Neuronal stem cell (in vitro differentiated cells): ENCODE measurements around the gene FGFR2.

Experiments
- DNase-seq: peaks from one replicate; pipeline ENCODE4 v3.0.0-alpha.2; 2013; ENCODE audit warnings: low spot score
- H2AFZ ChIP-seq: one replicate; pipeline ENCODE4 v1.6.1; 2013; ENCODE audit warnings: mild to moderate bottlenecking, low read length, inconsistent platforms
- H2AK5ac ChIP-seq: 2 replicates; pipeline ENCODE4 v1.6.1; 2013; ENCODE audit warnings: low read depth, mild to moderate bottlenecking, inconsistent platforms, low read length, moderate library complexity, mixed read lengths
- H2BK120ac ChIP-seq: 2 replicates; pipeline ENCODE4 v1.6.1; 2013; ENCODE audit warnings: low read depth, mild to moderate bottlenecking, inconsistent platforms, low read length, moderate library complexity, mixed read lengths
- H2BK12ac ChIP-seq: one replicate; pipeline ENCODE4 v1.6.1; 2013; ENCODE audit warnings: low read length, inconsistent platforms
- H2BK15ac ChIP-seq: 2 replicates; pipeline ENCODE4 v1.6.1; 2013; ENCODE audit warnings: mild to moderate bottlenecking, low read length, inconsistent platforms, mixed read lengths
- H2BK5ac ChIP-seq: one replicate; pipeline ENCODE4 v1.6.1; 2013; ENCODE audit warnings: inconsistent platforms, mild to moderate bottlenecking, low read length, moderate library complexity
- H3K14ac ChIP-seq: one replicate; pipeline ENCODE4 v1.6.1; 2013; ENCODE audit warnings: low read length, inconsistent platforms
- H3K18ac ChIP-seq: 2 replicates; pipeline ENCODE4 v1.6.1; 2013; ENCODE audit warnings: low read length, inconsistent platforms
- H3K23ac ChIP-seq: 2 replicates; pipeline ENCODE4 v1.6.1; 2013; ENCODE audit warnings: low read depth, mild to moderate bottlenecking, mixed read lengths, low read length, inconsistent platforms; ENCODE audit not compliant: poor library complexity
- H3K27ac ChIP-seq: replicated peaks from 3 replicates; pipeline ENCODE4 v1.5.1; 2013; ENCODE audit warnings: low read length, inconsistent platforms
- H3K27me3 ChIP-seq, 3 experiments: 2 replicates each; pipeline ENCODE4 v1.6.1; 2013; ENCODE audit warnings: low read length in 3 of 3, mild to moderate bottlenecking in 2 of 3, inconsistent platforms in 1 of 3, low read depth in 1 of 3, mixed read lengths in 1 of 3, moderate library complexity in 1 of 3; ENCODE audit not compliant: control insufficient read depth in 3 of 3, insufficient read depth in 3 of 3
- H3K36me3 ChIP-seq, 2 donors: replicated peaks in 1 of 2; 2 replicates each; pipeline ENCODE4 v1.6.1; 2013; ENCODE audit warnings: low read length in 2 of 2; ENCODE audit not compliant: control insufficient read depth in 2 of 2, insufficient read depth in 2 of 2
- H3K4ac ChIP-seq: 2 replicates; pipeline ENCODE4 v1.6.1; 2013; ENCODE audit warnings: inconsistent platforms, mild to moderate bottlenecking, low read length, moderate library complexity
- H3K4me1 ChIP-seq, 2 donors: 1 replicate in 1 of 2; 2 replicates in 1 of 2; pipeline ENCODE4 v1.6.1; 2013; ENCODE audit warnings: low read length in 2 of 2, low read depth in 1 of 2; ENCODE audit not compliant: control insufficient read depth in 2 of 2, insufficient read depth in 1 of 2
- H3K4me2 ChIP-seq: one replicate; pipeline ENCODE4 v1.6.1; 2013; ENCODE audit warnings: mild to moderate bottlenecking, low read length, inconsistent platforms; ENCODE audit not compliant: insufficient read depth, poor library complexity, severe bottlenecking
- H3K4me3 ChIP-seq, 2 donors: 2 replicates each; pipeline ENCODE4 v1.5.1; 2013; ENCODE audit warnings: low read length in 2 of 2, mild to moderate bottlenecking in 2 of 2, inconsistent platforms in 1 of 2, moderate library complexity in 1 of 2
- H3K79me1 ChIP-seq: one replicate; pipeline ENCODE4 v1.6.1; 2013; ENCODE audit warnings: low read depth, mild to moderate bottlenecking, inconsistent platforms, low read length, moderate library complexity
- H3K9ac ChIP-seq: one replicate; pipeline ENCODE4 v1.6.1; 2013; ENCODE audit warnings: mild to moderate bottlenecking, low read depth, low read length, inconsistent platforms; ENCODE audit not compliant: poor library complexity
- H3K9me3 ChIP-seq, 2 donors: replicated peaks in 1 of 2; 2 replicates each; pipeline versions ENCODE3 to v1.6.1; 2013; ENCODE audit warnings: low read length in 2 of 2, mild to moderate bottlenecking in 2 of 2, inconsistent platforms in 1 of 2, low read depth in 1 of 2, mixed read lengths in 1 of 2, moderate library complexity in 1 of 2; ENCODE audit not compliant: control insufficient read depth in 2 of 2, insufficient read depth in 1 of 2
- H4K8ac ChIP-seq: one replicate; pipeline ENCODE4 v1.6.1; 2013; ENCODE audit warnings: low read depth, mild to moderate bottlenecking, inconsistent platforms, low read length, moderate library complexity
- H4K91ac ChIP-seq: one replicate; pipeline ENCODE4 v1.6.1; 2013; ENCODE audit warnings: low read length, low read depth, mild to moderate bottlenecking, inconsistent platforms; ENCODE audit not compliant: poor library complexity
- WGBS, 2 donors: extraction: QIAGEN DNeasy Blood & Tissue Kit; methylation state at CpG; one replicate each; pipeline ENCODE4 v1.1.7; 2013; ENCODE audit warnings: missing lambda C conversion rate in 2 of 2, mixed read lengths in 1 of 2; ENCODE audit not compliant: insufficient read length in 2 of 2, insufficient replicate concordance in 1 of 2; ENCODE audit errors: extremely low coverage in 2 of 2; 5-methylcytosine and 5-hydroxymethylcytosine counted together

Gene FGFR2

GRCh38 chr10:121509796-121510195 lies 88.4 kb downstream of the FGFR2 start:
- Histone ChIP-seq H2BK15ac (no peak overlapping the region), H3K18ac (no peak overlapping the region), H3K4ac (no peak overlapping the region), H2BK12ac (no peak overlapping the region), H2BK120ac (no peak overlapping the region), H2AFZ (no peak overlapping the region), H3K4me1 (peaks cover 0 to 6% of the 10 kb centered on the region in 2 donors), H3K4me3 (no peak overlapping the region), H2BK5ac (no peak overlapping the region), H4K8ac (no peak overlapping the region), H3K27ac (no peak overlapping the region), H4K91ac (no peak overlapping the region), H3K4me2 (no peak overlapping the region), H3K27me3 (no peaks in the 10 kb centered on the region), H2AK5ac (no peak overlapping the region), H3K36me3 (no peaks in the 10 kb centered on the region), H3K23ac (no peak overlapping the region), H3K9ac (no peak overlapping the region), H3K14ac (no peak overlapping the region), H3K9me3 (no peaks in the 10 kb centered on the region), H3K79me1 (no peaks in the 10 kb centered on the region)
- no peak for DNase-seq
- no CpG with 5 or more reads among the region's 3 CpGs for WGBS, 2 donors

- no peak overlapping the region for H2BK12ac ChIP-seq
- DNase-seq = no peak
- WGBS, 2 donors = no CpG with 5 or more reads among the region's 4 CpGs
- no peak overlapping the region for H3K9ac ChIP-seq
- H3K4me2 ChIP-seq = no peak overlapping the region
- no peak overlapping the region for H3K4me3 ChIP-seq
- no peaks in the 10 kb centered on the region for H3K27me3 ChIP-seq
- H2BK120ac ChIP-seq = no peak overlapping the region
- peaks cover 0 to 6% of the 10 kb centered on the region in 2 donors for H3K4me1 ChIP-seq
- no peak overlapping the region for H3K18ac ChIP-seq
- no peak overlapping the region for H3K4ac ChIP-seq
- no peaks in the 10 kb centered on the region for H3K36me3 ChIP-seq
- H2BK15ac ChIP-seq = no peak overlapping the region
- no peak overlapping the region for H4K91ac ChIP-seq
- no peak overlapping the region for H3K27ac ChIP-seq
- no peak overlapping the region for H2AFZ ChIP-seq
- no peaks in the 10 kb centered on the region for H3K79me1 ChIP-seq
- H4K8ac ChIP-seq = no peak overlapping the region
- H3K23ac ChIP-seq = no peak overlapping the region
- no peak overlapping the region for H2BK5ac ChIP-seq
- no peaks in the 10 kb centered on the region for H3K9me3 ChIP-seq
- H2AK5ac ChIP-seq = no peak overlapping the region
- no peak overlapping the region for H3K14ac ChIP-seq
These were observed 89.1 kb downstream of the FGFR2 start for GRCh38 chr10:121509112-121509511.

GRCh38 chr10:121503587-121504051 lies 94.6 kb downstream of the FGFR2 start:
- Histone ChIP-seq H3K79me1 (no peaks in the 10 kb centered on the region), H3K23ac (no peak overlapping the region), H3K27ac (no peak overlapping the region), H2BK15ac (no peak overlapping the region), H3K18ac (no peak overlapping the region), H3K4me2 (no peak overlapping the region), H3K9me3 (no peaks in the 10 kb centered on the region), H3K4me1 (no peaks in the 10 kb centered on the region), H3K27me3 (no peaks in the 10 kb centered on the region), H4K8ac (no peak overlapping the region), H3K14ac (no peak overlapping the region), H3K9ac (no peak overlapping the region), H3K4ac (no peak overlapping the region), H2BK12ac (no peak overlapping the region), H3K36me3 (peaks cover 0 to 3% of the 10 kb centered on the region in 2 donors), H2BK120ac (no peak overlapping the region), H2AFZ (no peak overlapping the region), H4K91ac (no peak overlapping the region), H3K4me3 (no peak overlapping the region), H2AK5ac (no peak overlapping the region), H2BK5ac (no peak overlapping the region)
- WGBS, 2 donors = no CpG with 5 or more reads among the region's 6 CpGs
- DNase-seq = no peak

GRCh38 chr10:121501796-121502195 lies 96.4 kb downstream of the FGFR2 start:
- H3K27me3 ChIP-seq = no peaks in the 10 kb centered on the region
- no peak overlapping the region for H3K27ac ChIP-seq
- H3K4me2 ChIP-seq = no peak overlapping the region
- no peak overlapping the region for H3K4ac ChIP-seq
- no peak overlapping the region for H2BK15ac ChIP-seq
- no peak overlapping the region for H2AFZ ChIP-seq
- no peak overlapping the region for H3K14ac ChIP-seq
- no CpG with 5 or more reads among the region's 7 CpGs for WGBS, 2 donors
- H3K4me1 ChIP-seq = no peaks in the 10 kb centered on the region
- no peak overlapping the region for H4K91ac ChIP-seq
- DNase-seq = no peak
- no peak overlapping the region for H4K8ac ChIP-seq
- H2BK120ac ChIP-seq = no peak overlapping the region
- H2BK5ac ChIP-seq = no peak overlapping the region
- H3K36me3 ChIP-seq = peaks cover 0 to 9% of the 10 kb centered on the region in 2 donors
- no peak overlapping the region for H2BK12ac ChIP-seq
- no peak overlapping the region for H3K9ac ChIP-seq
- no peak overlapping the region for H3K4me3 ChIP-seq
- H3K9me3 ChIP-seq = no peaks in the 10 kb centered on the region
- H3K18ac ChIP-seq = no peak overlapping the region
- no peak overlapping the region for H3K23ac ChIP-seq
- no peaks in the 10 kb centered on the region for H3K79me1 ChIP-seq
- H2AK5ac ChIP-seq = no peak overlapping the region
